Measurements from ENCODE around the gene GGCT.

- TF ChIP-seq, protein P1, sequence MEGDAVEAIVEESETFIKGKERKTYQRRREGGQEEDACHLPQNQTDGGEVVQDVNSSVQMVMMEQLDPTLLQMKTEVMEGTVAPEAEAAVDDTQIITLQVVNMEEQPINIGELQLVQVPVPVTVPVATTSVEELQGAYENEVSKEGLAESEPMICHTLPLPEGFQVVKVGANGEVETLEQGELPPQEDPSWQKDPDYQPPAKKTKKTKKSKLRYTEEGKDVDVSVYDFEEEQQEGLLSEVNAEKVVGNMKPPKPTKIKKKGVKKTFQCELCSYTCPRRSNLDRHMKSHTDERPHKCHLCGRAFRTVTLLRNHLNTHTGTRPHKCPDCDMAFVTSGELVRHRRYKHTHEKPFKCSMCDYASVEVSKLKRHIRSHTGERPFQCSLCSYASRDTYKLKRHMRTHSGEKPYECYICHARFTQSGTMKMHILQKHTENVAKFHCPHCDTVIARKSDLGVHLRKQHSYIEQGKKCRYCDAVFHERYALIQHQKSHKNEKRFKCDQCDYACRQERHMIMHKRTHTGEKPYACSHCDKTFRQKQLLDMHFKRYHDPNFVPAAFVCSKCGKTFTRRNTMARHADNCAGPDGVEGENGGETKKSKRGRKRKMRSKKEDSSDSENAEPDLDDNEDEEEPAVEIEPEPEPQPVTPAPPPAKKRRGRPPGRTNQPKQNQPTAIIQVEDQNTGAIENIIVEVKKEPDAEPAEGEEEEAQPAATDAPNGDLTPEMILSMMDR (IDR thresholded peaks at IDR 0.05) = no peak
- TF ChIP-seq EP300 (IDR thresholded peaks at IDR 0.05) (no peak), POLR2A (IDR thresholded peaks at IDR 0.05) (no peak)
Measured at GRCh38 chr7:30533886-30534285, 29.3 kb upstream of the GGCT start.
